Pons (tissue), 1 donor: ENCODE data around the gene INPP4B.

Experiments used
- DNase-seq: peaks from one replicate; pipeline ENCODE4 v3.0.0-alpha.2; 2016; ENCODE audit warnings: low spot score

INPP4B gene

DNA sequence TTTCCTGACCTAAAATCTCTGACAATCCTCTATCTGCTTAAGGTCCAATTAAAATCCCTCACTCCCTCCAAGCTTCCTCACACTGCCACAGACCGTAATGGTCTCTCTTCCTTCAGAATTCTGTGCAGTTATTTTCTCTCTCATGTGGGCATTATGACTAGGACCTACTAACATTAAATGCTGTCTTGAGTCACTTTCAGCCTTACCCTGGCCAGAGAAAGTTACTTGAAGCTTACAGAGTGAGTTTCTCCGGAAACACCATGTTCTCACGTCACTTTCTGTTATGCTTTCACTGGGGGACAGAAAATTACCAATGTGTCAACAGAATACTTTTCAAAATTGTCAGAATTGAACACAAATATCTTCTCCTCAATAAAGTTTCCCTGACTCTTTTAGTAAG is 271.8 kb downstream of the INPP4B start:
- no peak for DNase-seq

- no peak for DNase-seq
Measured at GRCh38 chr4:142572071-142572470, 274.0 kb downstream of the INPP4B start.

DNA sequence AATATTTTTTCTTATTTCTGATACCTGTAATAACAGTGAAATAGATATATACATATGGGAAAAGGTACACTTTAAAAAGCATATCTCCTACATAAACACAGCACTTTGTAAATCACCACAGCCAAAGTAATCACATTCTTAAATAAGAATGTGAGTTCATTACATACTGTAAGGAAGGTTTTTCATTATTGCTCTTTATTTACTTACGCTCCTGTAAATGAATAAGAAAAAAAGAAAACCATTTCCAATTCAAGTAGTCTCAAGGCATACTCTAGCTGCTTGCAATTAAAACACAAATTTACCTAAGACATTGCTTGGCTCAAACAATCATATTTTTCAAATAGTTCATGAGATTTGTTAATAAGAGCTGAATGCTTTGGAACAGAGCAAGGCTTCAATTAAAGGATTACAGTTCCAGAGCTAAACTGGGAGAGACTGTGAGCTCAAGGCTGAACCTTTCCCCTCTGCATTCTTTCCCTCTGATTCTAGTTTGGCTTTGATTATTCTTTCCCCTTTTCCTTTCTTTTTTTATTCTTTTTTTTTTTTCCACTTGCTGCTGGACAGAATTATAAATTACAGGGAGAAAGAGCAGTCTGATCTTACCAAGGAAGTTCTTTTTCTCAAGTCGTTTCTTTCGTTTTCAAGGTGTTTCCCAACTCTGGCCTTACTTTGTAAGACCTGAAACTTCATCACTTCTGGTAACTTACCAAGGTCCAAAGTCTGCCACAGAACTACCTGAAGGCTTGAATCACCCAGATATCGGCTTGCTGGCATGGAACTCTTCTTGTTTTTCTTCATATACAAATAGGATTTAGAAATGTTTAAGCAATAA is 278.3 kb downstream of the INPP4B start:
- no peak for DNase-seq

DNA sequence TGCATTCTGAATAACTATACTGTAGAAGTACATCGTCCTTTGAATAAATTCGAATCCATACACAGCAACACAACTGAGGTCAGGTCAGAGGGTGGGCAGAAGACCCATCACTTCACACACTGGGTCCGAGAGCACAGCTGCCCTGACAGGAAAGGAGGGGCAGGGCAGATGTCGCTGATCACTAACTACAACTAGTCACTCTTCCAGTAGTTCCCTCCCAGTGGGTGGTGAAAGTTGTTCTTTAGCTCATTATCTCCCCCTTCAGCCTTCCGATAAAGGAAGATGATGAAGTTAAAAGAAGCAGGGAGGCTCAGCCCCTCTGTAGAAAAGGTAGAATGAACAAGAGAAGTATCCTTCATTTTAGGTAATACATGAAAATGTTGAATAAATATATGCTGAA is 278.9 kb downstream of the INPP4B start:
- DNase-seq = no peak

DNA sequence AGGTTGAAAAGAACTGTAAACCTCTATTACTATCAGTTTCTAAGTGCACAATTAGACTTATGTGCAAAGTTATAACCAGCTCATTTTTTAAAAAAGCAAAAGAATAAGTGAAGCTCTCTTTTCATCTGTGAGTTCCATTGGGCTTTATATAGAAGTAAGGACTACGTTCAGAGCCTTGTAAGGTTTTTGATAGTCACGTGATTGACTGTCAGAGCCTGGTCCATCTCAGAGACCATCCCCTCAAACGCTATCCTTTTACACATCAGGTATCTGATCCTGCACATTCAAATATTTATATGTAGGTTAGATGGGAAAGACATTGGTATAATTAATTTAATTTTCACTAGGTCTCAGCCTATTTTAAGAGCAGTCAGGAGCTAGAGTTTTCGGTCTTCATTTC is 279.3 kb downstream of the INPP4B start:
- DNase-seq = no peak

- DNase-seq = no peak
Measured at GRCh38 chr4:142566243-142566642, 279.9 kb downstream of the INPP4B start.

- DNase-seq = no peak
Measured at GRCh38 chr4:142565771-142566170, 280.3 kb downstream of the INPP4B start.

DNA sequence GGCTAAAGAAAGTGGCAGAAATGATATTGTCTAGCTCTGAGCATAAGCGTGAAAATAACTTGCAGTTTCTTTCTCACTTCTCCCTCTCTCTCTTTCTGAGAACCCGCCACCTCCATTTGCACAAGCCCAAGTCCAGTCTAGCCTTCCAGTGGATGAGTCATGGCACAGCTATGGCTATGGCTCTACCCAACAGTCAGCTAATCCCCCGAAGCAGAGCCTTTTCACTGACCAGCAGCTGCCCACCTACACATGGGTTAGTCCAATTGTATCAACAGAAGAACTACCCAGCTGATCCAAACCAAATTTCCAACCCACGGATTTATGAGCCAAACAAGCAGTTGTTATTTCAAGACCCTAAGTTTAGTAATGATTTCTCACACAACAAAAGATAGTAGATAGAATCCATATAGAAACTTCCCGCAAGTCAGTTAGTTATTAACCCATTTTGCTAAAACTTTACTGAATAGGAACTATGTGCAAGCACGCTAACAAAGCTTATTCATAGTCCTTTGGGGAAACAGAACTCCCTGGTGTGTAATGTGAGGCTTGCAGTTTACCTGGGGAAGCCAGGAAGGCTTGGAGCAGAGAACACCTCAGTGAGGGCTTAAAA is 282.3 kb downstream of the INPP4B start:
- no peak for DNase-seq

DNA sequence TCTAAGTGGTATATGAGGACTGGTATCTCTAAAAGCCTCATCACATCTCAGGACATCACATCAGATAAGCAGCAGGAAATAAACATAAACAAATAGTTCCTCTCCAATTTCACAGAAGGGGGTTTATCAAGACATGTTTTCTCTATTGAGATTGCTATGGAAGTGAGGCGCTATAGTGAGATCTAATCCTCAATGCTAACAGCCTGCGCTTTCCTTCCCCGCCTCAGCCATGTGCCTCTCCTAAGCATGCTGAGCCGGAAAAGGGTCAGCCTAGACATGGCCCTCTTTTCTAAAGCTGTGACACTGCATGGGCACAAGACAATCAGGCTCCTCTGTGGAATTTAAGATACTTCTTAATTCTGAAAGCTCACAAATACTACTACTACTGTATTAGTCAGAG is 286.1 kb downstream of the INPP4B start:
- DNase-seq = no peak

GRCh38 chr4:142558851-142559250 is 287.2 kb downstream of the INPP4B start:
- no peak for DNase-seq

DNA sequence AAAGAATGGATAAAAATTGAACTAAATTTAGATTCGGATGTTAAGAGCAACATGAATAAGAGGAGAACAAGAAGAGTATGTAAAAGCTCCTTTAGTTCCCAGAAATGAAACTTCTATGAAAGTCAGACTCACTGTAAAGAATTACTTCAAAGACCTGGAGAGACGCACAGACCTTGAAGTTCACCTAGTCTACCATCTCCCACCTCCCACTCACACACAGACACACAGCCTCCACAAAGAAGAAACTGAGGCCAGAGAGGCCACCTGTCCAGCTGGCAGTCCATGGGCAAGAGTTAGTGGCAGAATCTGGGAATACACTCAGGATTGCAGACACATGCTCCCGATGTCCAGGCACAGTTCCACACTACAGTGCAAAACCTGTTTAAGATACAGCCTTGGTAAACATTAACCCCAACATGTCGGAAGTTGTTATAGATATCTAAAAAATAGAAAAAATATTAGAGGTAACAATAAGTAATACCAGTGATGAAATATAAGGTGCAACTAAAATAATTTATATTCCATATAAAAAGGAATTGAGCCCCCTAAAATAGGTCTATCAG is 288.8 kb downstream of the INPP4B start:
- DNase-seq = no peak

GRCh38 chr4:142556570-142557238 is 289.4 kb downstream of the INPP4B start:
- DNase-seq = no peak

- no peak for DNase-seq
Measured at GRCh38 chr4:142556048-142556447, 290.1 kb downstream of the INPP4B start.

- DNase-seq = no peak
Measured at GRCh38 chr4:142554412-142554811, 291.7 kb downstream of the INPP4B start.

- DNase-seq = no peak
Measured at GRCh38 chr4:142551517-142552305, 294.4 kb downstream of the INPP4B start.

GRCh38 chr4:142550965-142551364 is 295.1 kb downstream of the INPP4B start:
- no peak for DNase-seq

DNA sequence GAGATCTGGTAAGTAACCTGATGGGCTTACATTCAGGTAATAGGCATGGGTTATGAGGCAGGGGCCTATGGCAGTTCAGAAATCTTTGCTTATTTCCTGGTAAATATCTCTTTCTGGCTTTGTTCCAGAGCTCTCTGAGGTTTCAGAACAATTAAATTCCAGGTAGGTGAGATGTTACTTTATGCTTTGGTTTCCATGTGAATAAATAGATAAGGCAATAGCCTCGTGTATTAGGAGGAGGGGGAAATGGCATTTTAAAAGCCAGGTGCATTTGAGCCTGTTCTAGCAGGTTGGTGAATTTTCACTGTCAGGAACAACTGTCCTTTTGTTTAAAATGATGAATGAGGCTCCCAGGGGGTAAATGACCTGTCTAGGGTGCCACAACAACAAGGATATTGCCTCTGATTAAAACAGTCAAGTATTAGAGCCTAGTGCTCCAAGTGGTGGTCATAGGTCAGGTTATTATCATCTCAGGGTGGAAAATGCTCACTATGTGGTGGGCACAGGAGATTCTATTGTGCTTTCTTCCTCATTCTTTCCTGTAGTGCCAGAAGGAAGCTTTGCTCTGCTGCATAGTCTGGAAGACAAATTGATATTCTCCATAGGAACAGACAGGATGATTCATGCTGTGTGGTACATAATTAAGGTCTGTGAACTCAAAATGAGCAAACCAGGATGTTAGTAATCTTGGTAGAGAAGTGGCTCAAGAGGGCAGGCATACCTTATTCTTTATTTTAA is 296.2 kb downstream of the INPP4B start:
- DNase-seq = no peak

GRCh38 chr4:142549248-142549647 is 296.9 kb downstream of the INPP4B start:
- no peak for DNase-seq

GRCh38 chr4:142548491-142548890 is 297.6 kb downstream of the INPP4B start:
- no peak for DNase-seq

- DNase-seq = peak; percentile 12
Measured at GRCh38 chr4:142547974-142548373, 298.1 kb downstream of the INPP4B start.

DNA sequence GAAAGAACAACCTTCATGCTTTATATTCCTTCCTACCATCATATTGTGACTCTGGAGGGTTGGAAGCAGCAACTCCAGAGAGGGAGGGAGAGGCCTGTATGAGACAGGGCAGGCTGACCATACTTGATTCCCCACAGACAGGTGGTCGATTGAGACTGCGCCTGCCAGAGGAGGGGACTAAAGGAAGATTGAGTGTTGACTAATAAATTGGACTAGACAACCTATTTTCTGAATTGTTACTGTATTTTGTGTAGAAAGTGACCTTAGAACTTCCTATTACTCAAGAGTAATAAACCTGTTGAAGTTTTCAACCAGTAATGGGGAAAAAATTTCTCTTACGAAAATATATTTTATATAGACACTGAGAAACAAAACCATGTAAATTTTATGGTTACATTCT is 301.5 kb downstream of the INPP4B start:
- no peak for DNase-seq
